Smooth muscle cell of the brain vasculature (primary cell): ENCODE measurements around the gene ZNF592.
A peak's percentile ranks its signal among the peaks of the same experiment; 100 is the strongest.

Experiments used
- DNase-seq: peaks from one replicate; pipeline ENCODE4 v3.0.0-alpha.2; 2012; ENCODE audit warnings: low read depth, low spot score

Gene ZNF592

DNA sequence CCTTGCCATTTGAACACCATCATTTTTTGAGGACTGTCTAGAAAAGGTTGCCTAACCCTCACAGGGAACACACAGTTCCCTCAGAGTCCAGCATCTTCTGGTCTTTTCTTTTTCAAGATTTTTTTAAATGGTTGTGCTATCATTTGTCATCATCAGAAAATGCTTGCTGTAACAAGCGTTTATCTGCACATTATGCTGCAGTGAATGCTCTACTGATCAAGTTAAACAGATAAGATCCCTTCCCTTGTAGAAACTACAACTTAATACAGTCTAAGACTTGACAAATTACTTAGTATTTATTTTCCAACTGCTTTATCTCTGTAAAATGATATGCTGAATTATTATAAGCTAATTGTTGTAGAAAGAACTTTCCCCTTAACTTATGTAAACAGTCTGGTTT, 56.8 kb downstream of the ZNF592 start:
- DNase-seq, result no peak

DNA sequence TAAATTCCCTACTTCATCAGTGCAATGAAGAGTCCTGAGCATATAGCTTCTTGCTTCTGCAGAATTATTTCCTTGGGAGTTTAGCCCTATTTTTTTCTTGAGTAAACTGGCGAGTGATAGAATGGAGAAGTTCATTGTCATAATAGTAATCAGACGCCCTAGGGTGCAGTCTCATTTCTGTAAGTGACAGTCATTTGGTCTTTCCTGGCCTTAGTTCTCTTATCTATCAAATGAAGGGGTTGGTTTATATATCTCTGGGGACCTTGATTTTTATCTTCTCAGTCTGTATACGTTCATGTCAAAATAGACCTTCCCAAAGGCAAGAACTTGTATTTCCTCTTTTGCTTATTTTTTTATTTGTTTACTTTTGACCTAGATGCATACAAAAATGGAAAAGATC, 58.8 kb downstream of the ZNF592 start:
- no peak for DNase-seq

DNA sequence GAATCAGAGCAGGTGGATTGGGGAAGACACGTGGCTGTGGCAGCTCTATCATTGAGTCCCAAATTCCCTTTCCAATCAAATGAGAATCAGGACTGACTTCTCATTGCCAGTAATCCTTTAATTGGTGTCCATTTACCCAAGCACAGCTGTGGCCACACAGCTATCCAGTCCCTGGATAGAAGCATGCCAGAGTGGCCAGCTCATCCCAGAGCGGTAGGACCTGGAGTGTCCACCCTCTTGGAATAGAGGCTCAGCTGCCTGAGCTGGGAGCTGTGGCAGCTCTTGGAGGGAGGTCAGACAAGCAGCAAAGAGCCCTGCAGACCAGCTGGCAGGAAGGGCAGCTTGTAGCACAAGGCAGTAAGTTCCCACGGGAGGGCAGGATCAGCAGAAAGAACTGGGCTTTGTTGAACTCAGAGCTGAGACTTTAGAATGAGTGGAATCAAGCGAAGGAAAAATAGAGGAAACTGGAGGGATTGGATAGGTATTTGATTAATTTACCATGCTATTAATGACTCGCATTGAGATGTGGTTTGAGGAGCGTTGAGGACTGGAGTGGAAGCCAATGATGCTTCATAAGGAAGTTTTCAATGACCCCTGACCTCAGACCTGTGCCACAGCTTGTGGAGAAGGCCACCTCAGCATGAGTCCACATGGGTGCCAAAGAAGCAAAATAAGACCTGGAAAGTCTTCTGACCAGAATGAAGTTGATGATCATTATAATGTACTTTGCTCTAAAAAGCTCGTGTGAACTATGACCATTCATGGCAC, 61.9 kb downstream of the ZNF592 start:
- DNase-seq, result no peak

DNA sequence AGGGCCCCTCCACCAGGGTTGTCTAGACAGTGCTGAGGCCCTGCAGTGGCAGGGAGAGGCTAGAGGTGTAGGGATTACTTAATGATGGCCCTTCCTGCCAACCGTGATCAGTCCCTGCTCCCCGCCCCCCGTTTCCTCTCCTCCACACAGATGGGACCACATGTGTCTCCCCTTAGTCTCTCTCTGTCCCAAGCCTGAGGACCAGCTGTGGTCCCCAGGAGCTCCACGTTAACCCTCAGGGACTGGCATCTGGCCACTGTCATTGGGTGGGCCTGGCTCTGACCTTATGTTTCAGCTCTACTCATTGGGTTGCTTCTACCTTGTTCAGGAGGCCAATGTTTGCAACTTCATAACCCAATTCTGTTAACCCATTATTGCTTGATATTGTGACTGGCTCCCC, 62.8 kb downstream of the ZNF592 start:
- DNase-seq, result no peak

DNA sequence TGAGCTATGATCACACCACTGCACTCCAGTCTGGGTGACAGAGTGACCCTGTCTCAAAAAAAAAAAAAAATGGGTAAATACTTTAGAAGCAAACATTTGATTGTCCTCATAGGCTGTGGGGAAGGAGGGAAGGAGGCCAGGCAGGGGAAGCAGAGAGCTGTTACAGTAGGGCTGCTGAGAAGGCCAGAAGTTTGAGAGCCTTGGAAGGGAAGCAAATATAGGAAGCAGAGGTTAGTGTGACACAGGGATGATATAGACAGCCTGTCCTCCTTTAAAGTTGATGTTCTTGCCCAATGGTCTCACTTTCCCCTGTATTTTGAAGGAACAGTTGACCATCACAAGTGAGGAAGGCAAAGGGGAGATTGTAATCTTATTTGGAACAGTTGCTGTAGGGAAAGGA, 63.4 kb downstream of the ZNF592 start:
- no peak for DNase-seq

DNA sequence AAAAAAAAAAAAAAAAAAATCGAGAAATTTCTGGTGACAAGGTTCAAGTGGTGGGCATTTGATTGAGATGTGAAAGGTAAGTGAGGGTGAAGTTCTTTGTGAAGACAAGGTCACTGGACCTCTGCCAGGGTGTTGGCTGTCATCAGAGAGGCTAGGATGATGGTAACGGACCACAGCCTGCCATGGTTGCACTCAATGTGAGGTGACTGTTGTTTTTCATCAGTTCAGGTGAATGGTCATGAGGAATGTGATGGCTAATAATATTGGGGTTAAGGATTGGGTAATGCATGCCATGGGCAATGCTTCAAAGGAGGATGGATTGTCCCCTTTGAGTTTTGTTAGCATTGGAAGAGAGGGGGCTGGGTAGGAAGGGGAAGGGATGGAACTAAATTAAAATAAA, 64.5 kb downstream of the ZNF592 start:
- no peak for DNase-seq

DNA sequence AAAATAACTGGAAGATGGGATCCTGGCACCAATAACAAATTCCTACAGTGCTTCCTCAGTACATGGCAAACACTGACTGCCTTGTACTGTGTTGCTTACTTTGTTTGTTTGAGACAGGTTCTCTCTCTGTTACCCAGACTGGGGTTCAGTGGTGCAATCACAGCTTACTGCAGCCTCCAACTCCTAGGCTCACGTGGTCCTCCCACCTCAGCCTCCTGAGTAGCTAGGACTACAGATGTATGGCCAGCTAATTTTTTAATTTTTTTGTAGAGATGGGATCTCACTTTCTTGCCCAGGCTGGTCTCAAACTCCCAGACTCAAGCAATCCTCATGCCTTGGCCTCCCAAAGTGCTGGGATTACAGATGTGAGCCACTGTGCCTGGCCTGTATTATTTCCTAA, 65.0 kb downstream of the ZNF592 start:
- no peak for DNase-seq

DNA sequence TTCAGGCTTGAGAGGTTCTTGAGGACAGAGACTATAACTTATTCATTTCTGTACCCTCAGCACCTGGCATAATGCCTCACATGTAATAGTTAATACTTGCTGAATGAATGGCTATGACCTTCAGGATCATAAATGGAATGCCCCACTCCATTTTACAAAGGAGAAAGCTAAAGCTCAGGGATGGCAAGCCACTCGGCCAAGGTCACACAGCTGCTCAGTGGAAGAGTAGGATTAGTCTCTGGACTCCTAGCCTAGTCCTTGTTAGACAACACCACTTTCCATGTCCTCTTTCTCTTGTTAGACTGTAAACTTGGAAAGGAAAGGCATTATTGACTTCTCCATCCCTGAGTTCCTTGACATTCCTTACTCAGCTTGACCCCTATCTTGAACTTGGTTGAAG, 65.5 kb downstream of the ZNF592 start:
- no peak for DNase-seq

DNA sequence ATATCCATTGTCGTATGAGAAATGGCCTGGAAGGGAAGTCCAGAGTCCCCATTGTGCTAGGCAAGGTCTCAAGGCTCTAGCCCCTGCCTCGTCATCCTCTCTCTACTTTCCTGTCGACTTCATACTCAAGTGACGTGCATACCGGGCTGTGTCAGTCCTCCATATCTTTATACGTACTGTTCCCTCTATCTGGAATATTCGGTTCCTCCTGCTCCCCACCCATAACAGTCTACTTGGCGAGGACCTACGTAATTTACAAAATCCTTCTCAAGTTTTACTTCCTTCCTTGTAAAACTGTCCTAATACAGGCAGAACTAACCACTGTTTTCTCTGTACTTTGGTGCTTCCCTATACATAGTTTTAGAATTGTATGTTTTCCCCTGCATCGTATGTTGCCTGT, 66.5 kb downstream of the ZNF592 start:
- DNase-seq, result no peak

DNA sequence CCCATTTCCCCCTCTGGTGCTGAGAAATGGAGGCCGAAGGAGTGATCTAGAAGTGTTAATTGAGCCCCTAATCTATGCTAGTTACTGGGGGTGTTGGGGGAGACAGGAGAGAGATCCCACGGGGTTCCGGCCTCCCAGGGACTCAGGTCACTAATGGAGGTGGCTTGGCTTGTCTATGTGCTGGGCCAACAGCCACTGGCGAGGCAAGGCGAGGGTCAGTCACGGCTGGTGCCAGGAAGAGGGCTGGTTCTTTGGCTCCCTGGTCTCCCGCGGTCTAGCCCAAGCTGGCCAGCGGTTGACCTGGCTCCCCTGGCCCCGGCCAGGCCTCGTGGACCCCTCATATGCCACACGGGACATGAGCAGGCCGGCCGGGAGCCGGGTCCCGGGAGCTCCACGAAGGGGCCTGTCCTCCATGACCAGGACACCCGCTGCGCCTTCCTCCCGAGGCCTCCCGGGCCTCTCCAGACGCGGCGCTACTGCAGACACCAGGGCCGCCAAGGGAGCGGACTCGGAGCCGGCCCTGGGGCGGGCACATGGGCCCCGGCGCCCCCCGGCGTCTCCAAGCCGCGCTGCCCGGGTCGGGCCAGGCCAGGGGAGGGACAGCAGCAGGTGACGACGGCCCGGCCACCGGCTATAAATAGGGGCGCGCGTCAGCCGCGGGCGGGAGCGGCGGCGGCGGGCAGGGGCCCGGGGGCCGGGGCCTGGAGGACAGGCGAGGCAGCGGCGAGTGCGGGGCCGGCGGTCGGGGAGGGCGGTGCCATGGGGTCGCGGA, 68.5 kb downstream of the ZNF592 start, which contains the start of gene ALPK3:
TSS of gene ALPK3 (plus strand) at position 663 of the 772 bp plus-strand sequence. CDS start at position 760, 97 bp downstream.
- no peak for DNase-seq

DNA sequence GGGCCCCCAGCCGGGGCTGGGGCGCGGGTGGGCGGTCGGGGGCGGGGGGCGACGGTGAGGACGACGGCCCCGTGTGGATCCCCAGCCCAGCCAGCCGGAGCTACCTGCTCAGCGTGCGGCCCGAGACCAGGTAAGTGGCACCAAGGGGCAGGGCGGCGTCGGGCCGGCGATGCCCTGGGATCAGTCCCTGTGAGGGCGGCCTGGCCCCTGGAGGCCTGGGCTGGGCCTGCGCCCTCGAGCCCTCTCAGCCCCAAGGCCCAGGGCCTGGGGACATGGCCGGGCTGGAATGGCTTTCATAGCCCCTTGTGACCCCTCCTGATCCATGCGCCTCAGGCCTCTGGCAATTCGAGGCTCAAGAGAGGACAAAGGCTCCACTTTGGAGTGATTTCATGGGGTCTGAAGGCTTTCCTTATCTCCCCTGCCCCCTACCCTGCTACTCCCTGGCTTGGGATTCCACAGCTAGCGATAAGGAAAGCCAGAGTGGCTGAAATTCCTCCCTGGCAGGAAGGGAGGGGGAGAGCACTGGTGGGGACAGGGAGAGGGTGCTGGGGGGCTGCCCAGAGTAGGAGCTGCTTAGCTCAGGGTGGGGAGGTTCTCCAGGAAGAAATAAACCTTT, 69.2 kb downstream of the ZNF592 start:
- DNase-seq, result no peak

DNA sequence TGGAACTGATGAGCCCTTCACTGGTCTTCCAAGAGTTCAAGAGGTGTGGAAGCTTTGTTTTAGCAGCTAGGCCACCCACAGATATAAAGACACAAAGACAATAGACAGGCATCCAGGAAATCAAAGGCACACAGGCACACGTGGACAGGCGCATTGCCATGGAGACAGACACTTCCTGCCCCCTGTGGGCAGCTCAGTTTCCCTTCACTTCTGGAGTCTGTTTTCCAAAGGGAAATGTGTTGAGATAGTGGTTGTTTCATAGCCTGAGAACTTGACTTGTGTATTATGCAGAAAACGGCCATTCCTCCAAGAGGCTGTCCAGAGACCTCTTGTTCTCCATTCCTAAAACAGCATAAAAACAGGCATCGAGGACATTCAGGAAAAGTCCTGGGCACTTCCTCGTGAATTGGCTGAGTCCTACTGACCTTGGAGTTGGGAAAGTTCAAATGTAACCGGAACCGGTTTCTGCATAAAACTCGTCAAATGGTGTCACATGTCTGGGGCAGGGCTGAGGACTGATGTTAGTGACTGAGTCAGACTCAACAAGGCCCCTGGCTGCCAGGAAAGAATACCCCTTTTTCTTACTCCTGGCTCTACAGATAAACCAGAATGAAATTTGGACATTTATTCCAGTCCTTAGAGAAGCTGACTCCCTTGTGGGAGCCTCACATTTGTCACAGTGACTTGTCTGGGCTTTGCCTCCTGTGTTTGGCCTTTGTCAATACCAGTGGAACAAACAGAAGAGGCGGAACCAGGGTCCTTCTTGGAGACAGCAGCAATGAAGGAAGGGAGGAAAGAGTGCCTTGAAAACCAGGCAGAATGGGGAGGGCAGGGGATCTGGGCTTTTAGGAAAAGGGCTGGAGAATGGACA, 70.1 kb downstream of the ZNF592 start:
- peak; percentile 10 for DNase-seq

DNA sequence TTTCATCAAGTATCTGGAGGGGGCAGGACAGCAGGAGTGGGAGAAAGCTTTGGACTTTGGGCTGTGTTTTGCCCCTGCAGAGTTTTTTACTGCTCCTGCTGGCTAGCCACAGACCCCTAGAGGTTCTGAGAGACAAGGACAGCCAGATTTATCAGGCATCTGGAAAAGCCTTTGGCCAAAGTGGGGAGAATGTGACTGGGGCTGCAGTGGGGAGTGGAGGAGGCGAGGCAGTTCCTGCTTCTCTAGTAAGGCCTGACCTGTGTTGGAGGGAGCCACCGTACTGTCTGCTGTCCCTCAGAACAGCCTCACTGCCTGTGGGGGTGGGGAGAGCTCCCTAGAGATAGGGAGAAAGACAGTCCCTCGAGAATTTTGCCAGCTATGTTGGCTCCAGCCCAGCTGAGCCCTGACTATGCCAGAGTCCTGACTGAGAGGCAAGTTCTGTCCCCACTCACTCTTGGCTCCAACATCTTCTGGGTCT, 70.9 kb downstream of the ZNF592 start:
- DNase-seq, result no peak

DNA sequence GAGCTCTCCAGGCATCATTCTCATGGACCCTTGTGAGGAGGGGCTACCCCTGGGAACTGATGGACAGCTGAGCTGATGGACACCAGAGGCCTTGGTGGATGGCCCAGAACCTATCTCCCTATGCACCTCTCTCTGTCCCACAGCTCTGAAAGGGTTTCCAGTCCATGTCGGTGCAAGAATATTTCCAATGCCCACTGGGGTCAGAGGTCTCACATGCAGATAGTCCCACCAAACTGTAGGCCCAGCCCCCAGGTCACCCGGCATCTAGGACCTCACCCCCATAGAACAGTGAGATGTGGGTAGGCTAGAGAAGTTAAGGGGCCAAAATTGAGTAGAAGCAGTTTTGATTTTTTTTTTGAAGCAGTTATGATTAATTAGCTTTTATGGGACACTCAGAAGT, 71.4 kb downstream of the ZNF592 start:
- DNase-seq, result no peak

DNA sequence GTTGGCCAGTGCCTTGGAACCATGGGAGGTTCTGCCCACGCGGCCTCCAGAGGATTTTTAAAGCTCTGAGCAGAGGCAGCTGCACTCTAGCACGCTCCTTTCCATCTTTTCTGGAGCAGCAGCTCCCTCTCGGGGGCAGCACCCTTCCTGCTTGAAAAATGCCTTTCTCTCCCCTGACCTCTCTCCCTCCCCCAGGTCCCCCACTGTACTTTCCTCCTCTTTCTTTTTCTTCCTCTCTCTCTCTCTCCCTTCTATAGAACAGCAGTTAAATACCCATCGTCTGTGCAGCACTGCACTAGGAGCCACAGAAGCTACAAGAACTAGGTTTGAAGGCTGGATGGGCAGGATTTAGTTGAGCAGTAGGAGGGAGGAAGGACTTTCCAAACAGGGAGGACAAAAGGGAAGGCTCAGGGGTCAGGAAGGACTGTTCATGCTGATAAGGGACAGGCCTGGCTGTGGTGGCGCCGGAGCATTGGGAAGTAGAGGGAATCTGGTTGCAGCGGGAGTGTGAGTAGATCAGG, 73.2 kb downstream of the ZNF592 start:
- no peak for DNase-seq

DNA sequence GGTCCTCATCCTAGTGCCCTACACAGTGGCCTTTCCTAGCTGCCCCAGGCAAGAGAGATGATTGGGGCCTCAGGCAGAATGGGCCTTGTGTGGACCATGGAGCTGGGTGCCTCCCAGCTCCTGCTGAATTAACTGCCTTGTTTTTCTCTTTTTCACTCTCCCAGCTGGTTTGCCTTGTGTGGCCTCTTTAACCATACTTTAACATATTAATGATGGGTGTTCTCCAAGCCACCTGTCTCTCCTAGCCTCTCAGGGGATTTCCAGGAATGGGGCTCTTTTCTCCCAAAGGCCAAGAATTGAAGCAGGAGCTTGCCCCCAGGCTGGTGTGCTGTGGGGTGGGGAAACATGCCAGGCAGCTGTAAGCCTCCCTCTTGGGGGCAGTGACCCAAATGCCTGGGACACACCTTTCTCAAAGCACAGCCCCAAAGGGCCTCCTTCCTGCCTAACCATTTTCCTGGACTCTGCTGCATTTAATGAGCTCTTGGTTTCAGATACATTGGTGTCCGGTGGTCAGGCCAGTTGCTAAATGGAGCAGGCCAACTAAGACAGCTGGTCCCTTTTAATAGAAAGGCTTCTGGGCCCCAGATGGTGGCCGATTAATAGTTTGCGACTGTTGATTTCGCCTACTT, 74.4 kb downstream of the ZNF592 start:
- no peak for DNase-seq

DNA sequence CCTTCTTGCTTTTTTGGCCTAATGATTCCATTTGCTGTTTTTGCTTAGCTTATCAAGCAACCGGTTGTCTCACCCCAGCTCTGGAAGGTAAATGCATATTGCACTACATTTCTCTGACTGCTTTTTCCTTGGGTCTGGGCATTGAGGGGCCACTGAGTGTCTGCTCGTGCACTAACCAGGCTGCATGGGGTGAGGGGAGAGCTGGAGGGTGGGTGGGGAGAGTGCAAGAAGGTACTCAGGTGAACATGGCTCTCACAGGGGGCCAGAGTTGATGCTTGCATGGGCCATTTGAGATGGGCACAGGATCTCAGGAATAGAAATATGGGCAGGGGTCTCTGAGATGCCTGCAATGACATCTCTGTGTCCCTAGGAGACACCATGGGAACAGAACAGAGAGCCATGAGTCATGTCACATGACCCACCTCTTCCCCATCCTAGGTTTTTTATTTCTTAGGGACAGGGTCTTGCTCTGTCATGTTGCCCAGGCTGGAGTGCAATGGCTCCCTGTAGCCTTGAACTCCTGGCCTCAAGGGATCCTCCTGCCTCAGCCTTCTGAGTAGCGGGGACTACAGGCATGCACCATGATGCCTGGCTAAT, 75.0 kb downstream of the ZNF592 start:
- no peak for DNase-seq

DNA sequence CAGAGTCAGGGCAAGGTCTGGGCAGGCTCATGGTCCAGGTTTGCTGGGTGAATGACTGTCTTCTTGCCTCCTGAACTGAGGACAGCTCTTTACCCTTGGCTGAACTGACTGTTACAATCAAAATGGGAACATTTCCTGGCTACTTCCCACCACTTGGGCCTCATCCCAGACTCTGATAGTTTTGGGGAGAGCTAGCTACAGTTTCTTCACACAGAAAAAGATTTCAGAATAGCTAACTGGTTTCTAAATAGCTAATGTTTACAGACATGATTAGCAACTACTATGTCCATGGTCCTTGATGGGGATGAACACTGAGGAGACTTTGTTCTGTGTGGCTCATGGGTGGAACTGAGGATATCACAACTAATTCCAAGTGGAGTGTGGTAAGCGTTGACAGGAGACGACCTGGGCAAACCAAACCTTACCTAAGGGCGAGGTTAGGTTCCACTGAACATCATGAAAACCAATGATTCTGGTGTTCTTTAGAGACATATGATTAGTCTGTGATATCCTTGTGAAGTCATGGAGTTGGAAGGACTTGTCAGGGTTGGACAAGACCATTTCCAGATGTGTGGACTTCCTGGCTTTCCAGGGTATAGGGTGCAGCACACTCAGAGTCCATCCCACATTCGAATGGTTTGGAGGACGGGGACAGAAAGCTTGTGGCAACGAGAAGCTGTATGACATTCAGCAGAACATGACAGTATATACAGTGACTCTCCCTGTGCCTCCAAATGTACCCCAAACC, 76.0 kb downstream of the ZNF592 start:
- no peak for DNase-seq

DNA sequence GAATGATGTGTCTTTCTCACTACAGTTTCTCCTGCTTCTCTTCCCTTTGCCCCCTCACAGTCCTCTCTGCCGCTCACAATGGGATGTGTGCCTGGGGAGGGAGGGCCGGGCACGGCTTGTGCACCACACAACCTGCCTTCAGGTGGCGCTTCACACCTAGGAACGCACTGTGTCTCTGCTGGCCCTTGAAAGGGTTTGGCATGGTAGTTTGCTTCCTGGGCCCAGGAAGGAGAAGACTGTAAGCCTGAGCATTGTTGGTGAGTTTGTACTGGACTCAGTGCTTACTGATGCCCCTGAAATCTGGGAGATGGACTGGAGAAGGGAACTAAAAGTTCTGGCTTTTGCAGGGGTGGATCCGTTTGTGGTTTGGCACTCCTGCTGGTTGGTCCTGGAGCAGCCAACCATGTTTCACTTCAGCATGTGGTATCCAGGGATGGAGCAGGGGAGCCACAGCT, 78.0 kb downstream of the ZNF592 start:
- no peak for DNase-seq

DNA sequence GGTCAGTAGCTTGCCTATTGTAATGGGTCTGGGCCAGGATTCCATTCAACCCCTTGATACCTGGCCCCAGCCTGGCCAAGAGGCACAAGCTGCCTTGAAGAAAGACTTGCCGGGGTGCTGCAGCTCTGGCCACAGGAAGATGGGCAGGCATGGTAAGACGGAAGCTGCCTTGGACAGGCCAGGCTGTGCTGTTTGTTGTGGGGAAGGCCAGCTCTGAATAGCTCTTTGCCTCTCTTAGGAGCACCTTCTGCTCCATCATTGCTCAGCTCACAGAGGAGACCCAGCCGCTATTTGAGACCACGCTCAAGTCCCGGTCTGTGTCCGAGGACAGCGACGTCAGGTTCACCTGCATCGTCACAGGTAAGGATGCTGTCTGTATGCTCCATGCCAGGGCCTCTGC, 78.9 kb downstream of the ZNF592 start:
- no peak for DNase-seq
